ENCODE data around the gene TUBB4B.

DNA sequence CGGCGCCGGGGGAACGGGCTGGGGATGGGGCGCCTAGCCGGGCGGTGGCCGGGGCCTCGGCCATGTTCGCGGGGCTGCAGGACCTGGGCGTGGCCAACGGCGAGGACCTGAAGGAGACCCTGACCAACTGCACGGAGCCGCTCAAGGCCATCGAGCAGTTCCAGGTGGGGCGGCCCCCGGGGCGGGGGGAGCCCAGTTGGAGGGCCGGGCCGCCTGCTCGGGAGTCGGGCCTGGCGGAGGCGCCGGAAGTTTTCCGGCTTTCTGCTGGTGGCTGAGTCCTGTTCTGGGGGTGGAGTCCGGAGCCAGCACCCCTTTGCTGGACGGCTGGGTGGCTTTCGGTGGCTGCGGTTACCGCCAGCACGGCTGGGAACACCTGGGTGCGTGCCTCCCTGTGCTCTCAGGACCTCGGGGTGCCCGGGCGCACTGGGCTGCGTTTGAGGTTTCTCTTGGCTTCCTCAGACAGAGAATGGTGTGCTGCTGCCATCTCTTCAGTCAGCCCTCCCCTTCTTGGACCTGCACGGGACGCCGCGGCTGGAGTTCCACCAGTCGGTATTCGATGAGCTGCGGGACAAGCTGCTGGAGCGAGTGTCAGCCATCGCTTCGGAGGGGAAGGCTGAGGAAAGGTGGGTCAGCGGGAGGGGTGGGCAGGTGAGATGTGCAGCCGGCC is 14.5 kb downstream of the TUBB4B start:
- TF ChIP-seq POLR2A (IDR thresholded peaks at IDR 0.05; ENCODE audit: low read depth, low read length) (no peak), TAF1 (IDR thresholded peaks at IDR 0.05; ENCODE audit: low read depth, low read length) (no peak), POLR2AphosphoS5 (IDR thresholded peaks at IDR 0.05; ENCODE audit: low read depth, low read length) (no peak), SPI1 (IDR thresholded peaks at IDR 0.05; ENCODE audit: low read depth, low read length) (no peak)
